Mucosa of stomach (tissue), 1 donor: ENCODE measurements around the gene GRIK2.

Source experiments
- H3K27me3 ChIP-seq: one replicate; pipeline ENCODE4 v1.7.0; 2013; ENCODE audit warnings: mild to moderate bottlenecking, low read length; ENCODE audit not compliant: control insufficient read depth, insufficient read depth
- H3K36me3 ChIP-seq: one replicate; pipeline ENCODE4 v1.7.0; 2013; ENCODE audit warnings: low read length; ENCODE audit not compliant: control insufficient read depth, insufficient read depth
- H3K4me1 ChIP-seq: one replicate; pipeline ENCODE4 v1.7.0; 2013; ENCODE audit warnings: mild to moderate bottlenecking, low read length; ENCODE audit not compliant: control insufficient read depth, insufficient read depth
- H3K4me3 ChIP-seq: one replicate; pipeline ENCODE4 v1.7.0; 2013; ENCODE audit warnings: low read length
- H3K9ac ChIP-seq: one replicate; pipeline ENCODE4 v1.7.0; 2013; ENCODE audit warnings: mild to moderate bottlenecking, low read length, moderate library complexity
- H3K9me3 ChIP-seq: one replicate; pipeline ENCODE4 v1.7.0; 2013; ENCODE audit warnings: mild to moderate bottlenecking, low read length, moderate library complexity; ENCODE audit not compliant: control insufficient read depth
- donor health status: Pancreatic carcinoma.

Gene GRIK2

GRCh38 chr6:101443315-101443714 is 49.8 kb downstream of the GRIK2 start:
- Histone ChIP-seq H3K9ac (no peak overlapping the region), H3K36me3 (no peaks in the 10 kb centered on the region), H3K4me3 (no peak overlapping the region), H3K4me1 (no peaks in the 10 kb centered on the region), H3K9me3 (no peaks in the 10 kb centered on the region), H3K27me3 (no peaks in the 10 kb centered on the region)

- Histone ChIP-seq H3K4me1 (no peaks in the 10 kb centered on the region), H3K36me3 (no peaks in the 10 kb centered on the region), H3K4me3 (no peak overlapping the region), H3K27me3 (no peaks in the 10 kb centered on the region), H3K9ac (no peak overlapping the region), H3K9me3 (no peaks in the 10 kb centered on the region)
Measured at GRCh38 chr6:101444717-101445116, 51.2 kb downstream of the GRIK2 start.

- no peaks in the 10 kb centered on the region for H3K9me3 ChIP-seq
- no peak overlapping the region for H3K9ac ChIP-seq
- H3K4me1 ChIP-seq = no peaks in the 10 kb centered on the region
- H3K36me3 ChIP-seq = no peaks in the 10 kb centered on the region
- H3K4me3 ChIP-seq = no peak overlapping the region
- no peaks in the 10 kb centered on the region for H3K27me3 ChIP-seq
Measured at GRCh38 chr6:101445527-101445926, 52.0 kb downstream of the GRIK2 start.

GRCh38 chr6:101450901-101451300 is 57.4 kb downstream of the GRIK2 start:
- no peak overlapping the region for H3K9ac ChIP-seq
- H3K9me3 ChIP-seq = no peaks in the 10 kb centered on the region
- H3K36me3 ChIP-seq = no peaks in the 10 kb centered on the region
- H3K4me3 ChIP-seq = no peak overlapping the region
- no peaks in the 10 kb centered on the region for H3K4me1 ChIP-seq
- H3K27me3 ChIP-seq = no peaks in the 10 kb centered on the region

GRCh38 chr6:101451981-101452380 is 58.5 kb downstream of the GRIK2 start:
- Histone ChIP-seq H3K36me3 (no peaks in the 10 kb centered on the region), H3K27me3 (no peaks in the 10 kb centered on the region), H3K9me3 (no peaks in the 10 kb centered on the region), H3K4me3 (no peak overlapping the region), H3K9ac (no peak overlapping the region), H3K4me1 (no peaks in the 10 kb centered on the region)

- Histone ChIP-seq H3K9me3 (no peaks in the 10 kb centered on the region), H3K4me3 (no peak overlapping the region), H3K36me3 (no peaks in the 10 kb centered on the region), H3K4me1 (no peaks in the 10 kb centered on the region), H3K27me3 (no peaks in the 10 kb centered on the region), H3K9ac (no peak overlapping the region)
Measured at GRCh38 chr6:101453221-101453620, 59.7 kb downstream of the GRIK2 start.

- no peaks in the 10 kb centered on the region for H3K36me3 ChIP-seq
- no peak overlapping the region for H3K4me3 ChIP-seq
- no peaks in the 10 kb centered on the region for H3K9me3 ChIP-seq
- no peak overlapping the region for H3K9ac ChIP-seq
- no peaks in the 10 kb centered on the region for H3K4me1 ChIP-seq
- no peaks in the 10 kb centered on the region for H3K27me3 ChIP-seq
Measured at GRCh38 chr6:101454106-101454676, 60.7 kb downstream of the GRIK2 start.

GRCh38 chr6:101458336-101458735 is 64.8 kb downstream of the GRIK2 start:
- no peak overlapping the region for H3K9ac ChIP-seq

GRCh38 chr6:101458826-101459225 is 65.3 kb downstream of the GRIK2 start:
- H3K27me3 ChIP-seq = no peaks in the 10 kb centered on the region
- no peak overlapping the region for H3K9ac ChIP-seq
- no peaks in the 10 kb centered on the region for H3K36me3 ChIP-seq
- no peaks in the 10 kb centered on the region for H3K4me1 ChIP-seq
- no peak overlapping the region for H3K4me3 ChIP-seq
- H3K9me3 ChIP-seq = no peaks in the 10 kb centered on the region

More at GRCh38 chr6:101458336-101458735, 64.8 kb downstream of the GRIK2 start:
- H3K36me3 ChIP-seq = no peaks in the 10 kb centered on the region
- H3K4me3 ChIP-seq = no peak overlapping the region
- no peaks in the 10 kb centered on the region for H3K4me1 ChIP-seq
- no peaks in the 10 kb centered on the region for H3K27me3 ChIP-seq
- no peaks in the 10 kb centered on the region for H3K9me3 ChIP-seq

GRCh38 chr6:101462576-101462975 is 69.1 kb downstream of the GRIK2 start:
- H3K9me3 ChIP-seq = no peaks in the 10 kb centered on the region
- no peaks in the 10 kb centered on the region for H3K36me3 ChIP-seq
- H3K27me3 ChIP-seq = no peaks in the 10 kb centered on the region
- H3K4me1 ChIP-seq = no peaks in the 10 kb centered on the region
- no peak overlapping the region for H3K9ac ChIP-seq
- H3K4me3 ChIP-seq = no peak overlapping the region

GRCh38 chr6:101465863-101466262 is 72.4 kb downstream of the GRIK2 start:
- no peak overlapping the region for H3K9ac ChIP-seq
- no peaks in the 10 kb centered on the region for H3K4me1 ChIP-seq
- no peaks in the 10 kb centered on the region for H3K27me3 ChIP-seq
- H3K4me3 ChIP-seq = no peak overlapping the region
- H3K9me3 ChIP-seq = no peaks in the 10 kb centered on the region
- H3K36me3 ChIP-seq = no peaks in the 10 kb centered on the region

- no peak overlapping the region for H3K9ac ChIP-seq
- H3K4me1 ChIP-seq = no peaks in the 10 kb centered on the region
- H3K27me3 ChIP-seq = no peaks in the 10 kb centered on the region
- H3K36me3 ChIP-seq = no peaks in the 10 kb centered on the region
- H3K4me3 ChIP-seq = no peak overlapping the region
- no peaks in the 10 kb centered on the region for H3K9me3 ChIP-seq
Measured at GRCh38 chr6:101477436-101477835, 83.9 kb downstream of the GRIK2 start.

GRCh38 chr6:101478891-101479290 is 85.4 kb downstream of the GRIK2 start:
- H3K4me1 ChIP-seq = no peaks in the 10 kb centered on the region
- no peak overlapping the region for H3K4me3 ChIP-seq
- H3K36me3 ChIP-seq = no peaks in the 10 kb centered on the region
- H3K27me3 ChIP-seq = no peaks in the 10 kb centered on the region
- no peaks in the 10 kb centered on the region for H3K9me3 ChIP-seq
- H3K9ac ChIP-seq = no peak overlapping the region
